GM12878 (cell line): ENCODE measurements around the gene VGLL3. TPM values are rescaled to one million over a fixed set of nuclear protein-coding genes. Genes with fewer than 3 reads are reported as not detected.

Experiments
- ATAC-seq: fragments of 200-7000 bp; cut with Tn5 transposase; 3 replicates; pipeline ENCODE4 v1.9.1; 2020; ENCODE audit warnings: mild to moderate bottlenecking, moderate library complexity
- BruUV-seq: library from RNA; stranded (reverse); fragments of 400-500 nt; replicated peaks from 2 replicates; lab custom pipeline; 2021; lab: Mats Ljungman, UMichigan
- CTCF ChIA-PET: fragments of 300-600 bp; sonication (Branson Sonifier 250); formaldehyde crosslinking; extraction: SDS; loops from one replicate; lab custom pipeline; 2021; ENCODE audit warnings: inconsistent platforms; lab: Yijun Ruan, JAX
- POLR2A ChIA-PET: fragments of 350-600 bp; formaldehyde crosslinking; extraction: SDS; loops from one replicate; lab custom pipeline; 2021; ENCODE audit warnings: inconsistent platforms; lab: Charles Lee
- RAD21 ChIA-PET: fragments of 300-600 bp; sonication (Branson Sonifier 250); formaldehyde crosslinking; loops from one replicate; lab custom pipeline; 2023; ENCODE audit warnings: antibody characterized with exemption; ENCODE audit not compliant: unreplicated experiment; lab: Charles Lee
- SMC1A ChIA-PET: fragments of 300-600 bp; sonication (Branson Sonifier 250); formaldehyde crosslinking; loops from one replicate; lab custom pipeline; 2023; ENCODE audit not compliant: unreplicated experiment, uncharacterized antibody; lab: Charles Lee
- DNase-seq: peaks from one replicate; pipeline ENCODE4 v3.0.0-alpha.2; 2011; ENCODE audit warnings: low read depth, low spot score
- FAIRE-seq: peaks from 3 replicates; lab custom pipeline; 2011; peaks lifted over from hg19 to GRCh38; lab: Jason Lieb, UNC
- H2AFZ ChIP-seq: 2 replicates; pipeline ENCODE4 v1.6.0; 2011; ENCODE audit warnings: low read depth, low read length, control low read depth; ENCODE audit not compliant: control insufficient read depth
- H3K27ac ChIP-seq: 2 replicates; pipeline ENCODE4 v1.5.1; 2011; ENCODE audit warnings: control low read depth; ENCODE audit not compliant: control insufficient read depth, insufficient read depth
- H3K27me3 ChIP-seq, 2 experiments: replicated peaks in 1 of 2; 2 replicates each; pipeline versions ENCODE4 v1.6.0 to v1.6.1; 2011; ENCODE audit warnings: low read length in 1 of 2; ENCODE audit not compliant: control insufficient read depth in 2 of 2, insufficient read depth in 2 of 2
- H3K36me3 ChIP-seq, 2 experiments: 2 replicates each; pipeline ENCODE4 v1.5.1; 2011; ENCODE audit warnings: low read length in 1 of 2; ENCODE audit not compliant: control insufficient read depth in 2 of 2, insufficient read depth in 2 of 2
- H3K4me1 ChIP-seq: 2 replicates; pipeline ENCODE4 v1.6.1; 2011; ENCODE audit warnings: mild to moderate bottlenecking, low read length, moderate library complexity, mixed read lengths; ENCODE audit not compliant: control insufficient read depth, insufficient read depth
- H3K4me2 ChIP-seq: 2 replicates; pipeline ENCODE4 v1.6.0; 2011; ENCODE audit warnings: control low read depth; ENCODE audit not compliant: control insufficient read depth, insufficient read depth
- H3K4me3 ChIP-seq: fragments of 200-600 bp; sonication (generic); 2 replicates; pipeline ENCODE4 v1.5.1; 2016
- H3K79me2 ChIP-seq: 2 replicates; pipeline ENCODE4 v1.6.0; 2011; ENCODE audit warnings: low read length; ENCODE audit not compliant: control insufficient read depth, insufficient read depth
- H3K9ac ChIP-seq: 2 replicates; pipeline ENCODE4 v1.8.0; 2011; ENCODE audit warnings: low read length, control low read depth, mixed read lengths; ENCODE audit not compliant: control insufficient read depth, insufficient read depth
- H3K9me3 ChIP-seq: replicated peaks from 3 replicates; pipeline ENCODE4 v1.5.1; 2011; ENCODE audit warnings: mild to moderate bottlenecking, low read length; ENCODE audit not compliant: control insufficient read depth, insufficient read depth
- H4K20me1 ChIP-seq: 2 replicates; pipeline ENCODE4 v1.6.0; 2011; ENCODE audit not compliant: control insufficient read depth, insufficient read depth
- CHD1 ChIP-seq: IDR thresholded peaks from 2 replicates; pipeline ENCODE4 v1.6.1; 2012; ENCODE audit warnings: low read depth, low read length, improper control_type of control experiment
- RAD21 ChIP-seq: IDR thresholded peaks from 2 replicates; pipeline ENCODE4 v1.6.1; 2011; ENCODE audit warnings: mild to moderate bottlenecking, low read depth, low read length, moderate library complexity; ENCODE audit not compliant: insufficient read depth
- SMAD1 ChIP-seq: fragments of 450-650 bp; IDR thresholded peaks from 2 replicates; pipeline ENCODE4 v1.6.1; 2018; ENCODE audit warnings: mild to moderate bottlenecking, low read depth; ENCODE audit not compliant: partially characterized antibody
- SMAD5 ChIP-seq: IDR thresholded peaks from 2 replicates; pipeline ENCODE4 v1.6.1; 2016; ENCODE audit warnings: antibody characterized with exemption, low read depth
- SPI1 ChIP-seq: IDR thresholded peaks from 2 replicates; pipeline ENCODE4 v1.6.1; 2011; ENCODE audit warnings: low read depth, mild to moderate bottlenecking, low read length, moderate library complexity, borderline replicate concordance; ENCODE audit not compliant: insufficient read depth
- TCF3 ChIP-seq: IDR thresholded peaks from 2 replicates; pipeline ENCODE4 v1.6.1; 2012; ENCODE audit warnings: low read depth, mild to moderate bottlenecking, low read length, borderline replicate concordance; ENCODE audit not compliant: insufficient read depth
- TCF7 ChIP-seq: IDR thresholded peaks from 2 replicates; pipeline ENCODE4 v1.6.1; 2014; ENCODE audit warnings: antibody characterized with exemption, borderline replicate concordance
- YBX1 ChIP-seq: fragments of 450-650 bp; IDR thresholded peaks from 2 replicates; pipeline ENCODE4 v1.6.1; 2016; ENCODE audit warnings: antibody characterized with exemption
- ZNF207 ChIP-seq: fragments of 450-650 bp; IDR thresholded peaks from 2 replicates; pipeline ENCODE4 v1.6.1; 2014; ENCODE audit warnings: antibody characterized with exemption, mild to moderate bottlenecking, borderline replicate concordance
- WGBS: methylation state at CpG from one replicate; pipeline ENCODE4 v1.1.6; 2016; ENCODE audit warnings: low lambda C conversion rate; ENCODE audit not compliant: insufficient replicate concordance, insufficient coverage; ENCODE audit errors: missing lambda C conversion rate; 5-methylcytosine and 5-hydroxymethylcytosine counted together
- in situ Hi-C: fragments of 300-500 bp; cut with MboI; formaldehyde crosslinking; loops from 9 replicates; pipeline ENCODE4 v1.14.3; 2018; ENCODE audit warnings: mixed read lengths
- intact Hi-C: fragments of 100-400 bp; cut with micrococcal nuclease; formaldehyde crosslinking; loops from one replicate; pipeline ENCODE4 v1.14.2; 2022; ENCODE audit not compliant: unreplicated experiment
- polyA plus RNA-seq, 11 experiments: library from polyadenylated mRNA; depleted of rRNA in 4 of 11; unstranded in 6 of 11; stranded (reverse) in 5 of 11; fragments of >200 nt; fragmentation: Nextera tagmentation in 4 of 11; fragmentation: Illumina TruSeq in 1 of 11; extraction: Ambion mirVana in 4 of 11; extraction: Trizol in 1 of 11; gene quantifications; 1 replicate in 1 of 11; 2 replicates in 10 of 11; pipeline versions ENCODE4 v1.2.1 to v1.2.3, GENCODE V29; 2011 to 2016; ENCODE audit warnings: inconsistent platforms in 2 of 11, missing spikeins in 2 of 11, low read depth in 1 of 11
- total RNA-seq, 4 experiments: library from RNA; depleted of rRNA in 3 of 4; stranded (reverse); fragments of >200 nt in 3 of 4; fragmentation: Illumina TruSeq in 1 of 4; extraction: Trizol in 1 of 4; gene quantifications; 2 replicates each; pipeline versions ENCODE4 v1.2.1 to v1.2.3, GENCODE V29; 2013 to 2021
- TF ChIP-seq, protein P1 (sequence below): fragments of 450-650 bp; IDR thresholded peaks from 2 replicates; pipeline ENCODE4 v1.6.1; 2017; ENCODE audit warnings: mild to moderate bottlenecking, low read depth, inconsistent platforms; ENCODE audit not compliant: poor library complexity, severe bottlenecking
- TF ChIP-seq, protein P2 (sequence below), 3 experiments: IDR thresholded peaks in 2 of 3; conservative IDR thresholded peaks in 1 of 3; 2 replicates each; pipeline ENCODE4 v1.5.1; 2011; ENCODE audit warnings: low read depth in 3 of 3, low read length in 3 of 3, mild to moderate bottlenecking in 3 of 3, control low read depth in 2 of 3, moderate library complexity in 2 of 3, inconsistent platforms in 1 of 3, mixed read lengths in 1 of 3; ENCODE audit not compliant: control insufficient read depth in 2 of 3, insufficient read depth in 1 of 3; ENCODE audit errors: extremely low read depth in 1 of 3
- TF ChIP-seq, protein P3 (sequence below): IDR thresholded peaks from 2 replicates; pipeline ENCODE4 v1.6.1; 2012; ENCODE audit warnings: low read depth, low read length, improper control_type of control experiment

Gene VGLL3
- total and polyA plus RNA-seq, 10 of the 15 experiments (the other 5 are each of a cell fraction or from before 2014, with no cell fraction given), result 0.05 TPM; not detected in 9

- CTCF ChIA-PET, result no interaction called here
- intact Hi-C loops, result no loop called here
- WGBS, result 0% methylated on average over 2 of the region's 2 CpGs
- TF ChIP-seq TCF3 (no peak), YBX1 (no peak), SMAD5 (no peak)
- no peaks in the 10 kb centered on the region for H3K36me3 ChIP-seq
- no TSS peak for BruUV-seq
- SMC1A ChIA-PET, result no interaction called here
- DNase-seq, result no peak
- H3K27ac ChIP-seq, result no peak overlapping the region
- H3K4me2 ChIP-seq, result no peak overlapping the region
- H3K79me2 ChIP-seq, result no peaks in the 10 kb centered on the region
- no peaks in the 10 kb centered on the region for H4K20me1 ChIP-seq
- RAD21 ChIA-PET, result no interaction called here
- H3K27me3 ChIP-seq, result no peaks in the 10 kb centered on the region
- in situ Hi-C loops, result no loop called here
- no peaks in the 10 kb centered on the region for H3K4me1 ChIP-seq
- FAIRE-seq, result no peak
- H2AFZ ChIP-seq, result no peak overlapping the region
- POLR2A ChIA-PET, result no interaction called here
- no peak overlapping the region for H3K9ac ChIP-seq
- no peak overlapping the region for H3K4me3 ChIP-seq
- no peak for ATAC-seq
- no peaks in the 10 kb centered on the region for H3K9me3 ChIP-seq
Observed at GRCh38 chr3:87009271-87009670, 18.3 kb upstream of the VGLL3 start.

- SMC1A ChIA-PET, result interaction anchor here (1.0 kb wide), 1 partner anchor 73 kb away, joined by 3 read pairs; no protein-coding TSS in a partner anchor
- POLR2A ChIA-PET, result no interaction called here
- Histone ChIP-seq H3K9ac (no peak overlapping the region), H3K79me2 (no peaks in the 10 kb centered on the region), H3K4me3 (no peak overlapping the region), H3K4me2 (no peak overlapping the region), H2AFZ (no peak overlapping the region), H4K20me1 (no peaks in the 10 kb centered on the region), H3K4me1 (no peaks in the 10 kb centered on the region), H3K9me3 (no peaks in the 10 kb centered on the region), H3K27me3 (no peaks in the 10 kb centered on the region), H3K36me3 (no peaks in the 10 kb centered on the region), H3K27ac (no peak overlapping the region)
- FAIRE-seq (no peak), DNase-seq (no peak), ATAC-seq (no peak)
- RAD21 ChIA-PET, result no interaction called here
- intact Hi-C loops, result no loop called here
- BruUV-seq, result no TSS peak
- in situ Hi-C loops, result no loop called here
- WGBS, result 30% methylated on average over 4 of the region's 4 CpGs
- CTCF ChIA-PET, result no interaction called here
- TF ChIP-seq SPI1 (no peak), CHD1 (no peak), TCF7 (no peak), RAD21 (peak; percentile 28; the same call in 1 of the 2 replicates), SMAD1 (no peak), ZNF207 (no peak)
- TF ChIP-seq, protein P1, sequence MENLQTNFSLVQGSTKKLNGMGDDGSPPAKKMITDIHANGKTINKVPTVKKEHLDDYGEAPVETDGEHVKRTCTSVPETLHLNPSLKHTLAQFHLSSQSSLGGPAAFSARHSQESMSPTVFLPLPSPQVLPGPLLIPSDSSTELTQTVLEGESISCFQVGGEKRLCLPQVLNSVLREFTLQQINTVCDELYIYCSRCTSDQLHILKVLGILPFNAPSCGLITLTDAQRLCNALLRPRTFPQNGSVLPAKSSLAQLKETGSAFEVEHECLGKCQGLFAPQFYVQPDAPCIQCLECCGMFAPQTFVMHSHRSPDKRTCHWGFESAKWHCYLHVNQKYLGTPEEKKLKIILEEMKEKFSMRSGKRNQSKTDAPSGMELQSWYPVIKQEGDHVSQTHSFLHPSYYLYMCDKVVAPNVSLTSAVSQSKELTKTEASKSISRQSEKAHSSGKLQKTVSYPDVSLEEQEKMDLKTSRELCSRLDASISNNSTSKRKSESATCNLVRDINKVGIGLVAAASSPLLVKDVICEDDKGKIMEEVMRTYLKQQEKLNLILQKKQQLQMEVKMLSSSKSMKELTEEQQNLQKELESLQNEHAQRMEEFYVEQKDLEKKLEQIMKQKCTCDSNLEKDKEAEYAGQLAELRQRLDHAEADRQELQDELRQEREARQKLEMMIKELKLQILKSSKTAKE, result no peak
- TF ChIP-seq, protein P2, sequence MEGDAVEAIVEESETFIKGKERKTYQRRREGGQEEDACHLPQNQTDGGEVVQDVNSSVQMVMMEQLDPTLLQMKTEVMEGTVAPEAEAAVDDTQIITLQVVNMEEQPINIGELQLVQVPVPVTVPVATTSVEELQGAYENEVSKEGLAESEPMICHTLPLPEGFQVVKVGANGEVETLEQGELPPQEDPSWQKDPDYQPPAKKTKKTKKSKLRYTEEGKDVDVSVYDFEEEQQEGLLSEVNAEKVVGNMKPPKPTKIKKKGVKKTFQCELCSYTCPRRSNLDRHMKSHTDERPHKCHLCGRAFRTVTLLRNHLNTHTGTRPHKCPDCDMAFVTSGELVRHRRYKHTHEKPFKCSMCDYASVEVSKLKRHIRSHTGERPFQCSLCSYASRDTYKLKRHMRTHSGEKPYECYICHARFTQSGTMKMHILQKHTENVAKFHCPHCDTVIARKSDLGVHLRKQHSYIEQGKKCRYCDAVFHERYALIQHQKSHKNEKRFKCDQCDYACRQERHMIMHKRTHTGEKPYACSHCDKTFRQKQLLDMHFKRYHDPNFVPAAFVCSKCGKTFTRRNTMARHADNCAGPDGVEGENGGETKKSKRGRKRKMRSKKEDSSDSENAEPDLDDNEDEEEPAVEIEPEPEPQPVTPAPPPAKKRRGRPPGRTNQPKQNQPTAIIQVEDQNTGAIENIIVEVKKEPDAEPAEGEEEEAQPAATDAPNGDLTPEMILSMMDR (IDR thresholded peaks at IDR 0.05 in 2 of 3, conservative IDR thresholded peaks at IDR 0.05 in 1 of 3; ENCODE audit: control insufficient read depth in 2 of 3, extremely low read depth in 1 of 3, insufficient read depth in 1 of 3, low read depth in 3 of 3, low read length in 3 of 3), result peak in 2 of 3 experiments; percentile 5 to 19; a peak in 1 of 6 replicates
- TF ChIP-seq, protein P3, sequence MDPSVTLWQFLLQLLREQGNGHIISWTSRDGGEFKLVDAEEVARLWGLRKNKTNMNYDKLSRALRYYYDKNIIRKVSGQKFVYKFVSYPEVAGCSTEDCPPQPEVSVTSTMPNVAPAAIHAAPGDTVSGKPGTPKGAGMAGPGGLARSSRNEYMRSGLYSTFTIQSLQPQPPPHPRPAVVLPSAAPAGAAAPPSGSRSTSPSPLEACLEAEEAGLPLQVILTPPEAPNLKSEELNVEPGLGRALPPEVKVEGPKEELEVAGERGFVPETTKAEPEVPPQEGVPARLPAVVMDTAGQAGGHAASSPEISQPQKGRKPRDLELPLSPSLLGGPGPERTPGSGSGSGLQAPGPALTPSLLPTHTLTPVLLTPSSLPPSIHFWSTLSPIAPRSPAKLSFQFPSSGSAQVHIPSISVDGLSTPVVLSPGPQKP, result no peak
Observed at GRCh38 chr3:87006844-87007439, 16.0 kb upstream of the VGLL3 start.
